GM21576 (cell line): ENCODE measurements around the gene TGFBR2.

Experiments used
- ATAC-seq: cut with Tn5 transposase; IDR thresholded peaks from one replicate; pipeline ENCODE4 v1.9.1; 2021; ENCODE audit warnings: mild to moderate bottlenecking, moderate library complexity; ENCODE audit not compliant: unreplicated experiment

TGFBR2 gene

DNA sequence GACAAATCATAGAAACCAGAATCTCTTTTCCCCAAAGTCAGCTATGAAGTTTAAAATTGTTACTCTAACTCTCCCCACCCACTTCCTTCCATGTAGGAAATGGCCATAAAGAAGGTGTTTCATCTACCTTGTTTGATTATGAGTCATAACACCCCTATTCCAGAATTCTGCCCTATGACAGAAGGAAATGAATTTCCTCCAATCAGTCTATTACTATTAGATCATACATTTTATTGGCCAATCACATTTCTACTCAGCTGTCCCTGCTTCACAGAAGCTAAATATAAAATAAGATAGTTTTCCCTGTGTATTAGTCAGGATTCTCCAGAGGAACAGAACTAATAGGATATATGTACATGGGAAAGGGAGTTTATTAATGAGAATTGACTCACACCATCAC is 102.1 kb downstream of the TGFBR2 start:
- no peak for ATAC-seq

DNA sequence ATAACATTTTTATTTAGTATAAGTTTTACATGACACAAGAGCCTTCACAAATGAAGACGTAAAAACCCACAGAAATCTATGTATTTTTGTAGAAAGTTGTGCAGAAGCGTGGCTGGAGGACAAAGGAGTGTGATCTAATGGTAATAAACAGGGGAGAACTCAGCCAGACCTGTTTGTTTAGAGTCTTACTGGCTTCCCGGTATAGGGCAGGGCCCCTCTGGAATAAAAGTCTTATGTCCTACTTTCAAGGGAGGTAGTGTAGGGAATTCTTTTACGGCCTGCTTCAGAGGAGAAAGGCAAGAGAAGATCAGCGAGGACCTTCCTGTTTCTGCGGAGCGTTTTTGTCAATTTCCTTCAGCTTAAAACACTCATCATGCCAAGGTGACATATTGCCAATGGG is 103.6 kb downstream of the TGFBR2 start:
- no peak for ATAC-seq

DNA sequence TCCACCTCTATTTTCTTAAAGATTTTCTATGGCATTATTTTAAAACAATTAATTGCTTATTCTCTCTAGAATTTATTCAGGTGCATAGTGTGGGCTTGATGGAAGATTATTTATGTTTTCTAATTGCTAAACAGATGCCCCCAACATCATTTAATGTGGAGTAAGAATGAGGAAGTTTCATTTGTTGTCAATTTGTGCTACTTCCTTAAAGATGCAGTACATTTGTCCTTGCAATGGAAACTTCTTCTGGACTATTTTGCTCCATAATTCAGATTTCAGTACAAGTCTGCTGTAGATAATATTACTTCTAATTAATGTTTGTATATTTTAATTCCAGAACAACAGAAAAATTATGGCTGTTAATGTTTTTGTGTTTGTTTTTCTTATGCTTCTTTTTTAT is 104.8 kb downstream of the TGFBR2 start:
- no peak for ATAC-seq

- no peak for ATAC-seq
Measured at GRCh38 chr3:30711867-30712266, 105.5 kb downstream of the TGFBR2 start.

DNA sequence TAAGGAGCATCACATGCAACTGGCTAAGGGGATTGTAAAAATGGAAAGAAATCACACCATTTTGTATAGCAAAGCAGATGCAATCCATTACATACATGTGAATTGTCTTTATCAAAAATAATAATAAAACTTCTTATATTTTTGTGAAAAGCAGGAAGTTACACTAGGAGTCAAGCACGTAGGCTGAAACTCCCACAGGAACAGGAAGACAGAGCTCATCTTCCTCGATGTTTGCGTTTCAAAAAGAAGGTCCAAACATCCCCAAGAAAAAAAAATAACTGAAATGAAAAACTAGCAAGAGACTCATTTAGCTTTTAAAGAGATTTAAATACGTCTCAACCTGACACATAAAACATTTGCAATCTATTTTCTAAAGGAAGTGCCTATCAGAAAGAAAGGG is 106.6 kb downstream of the TGFBR2 start:
- no peak for ATAC-seq

DNA sequence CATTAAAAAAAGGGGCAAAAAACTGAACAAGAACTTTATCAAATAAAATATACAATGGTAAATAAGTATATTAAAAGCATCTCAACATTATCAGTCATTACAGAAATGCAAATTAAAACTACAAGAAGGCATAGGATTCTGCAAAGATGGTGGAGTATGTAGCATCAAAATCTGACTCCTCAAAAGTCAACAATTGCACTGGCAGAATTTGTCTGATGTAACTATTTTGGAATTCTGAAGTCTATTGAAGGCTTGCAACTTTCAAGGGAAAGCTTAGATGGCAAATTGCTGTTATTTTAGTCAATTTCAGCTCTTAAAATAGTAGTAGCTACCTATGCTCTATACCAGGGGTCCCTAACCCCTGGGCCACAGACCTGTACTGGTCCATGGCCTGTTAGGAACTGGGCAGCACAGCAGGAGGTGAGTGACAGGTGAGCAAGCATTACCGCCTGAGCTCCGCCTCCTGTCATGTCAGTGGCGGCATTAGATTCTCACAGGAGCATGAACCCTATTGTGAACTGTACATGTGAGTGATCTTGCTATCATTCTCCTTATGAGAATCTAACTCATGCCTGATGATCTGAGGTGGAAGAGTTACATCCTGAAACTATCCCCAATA is 107.6 kb downstream of the TGFBR2 start:
- no peak for ATAC-seq

DNA sequence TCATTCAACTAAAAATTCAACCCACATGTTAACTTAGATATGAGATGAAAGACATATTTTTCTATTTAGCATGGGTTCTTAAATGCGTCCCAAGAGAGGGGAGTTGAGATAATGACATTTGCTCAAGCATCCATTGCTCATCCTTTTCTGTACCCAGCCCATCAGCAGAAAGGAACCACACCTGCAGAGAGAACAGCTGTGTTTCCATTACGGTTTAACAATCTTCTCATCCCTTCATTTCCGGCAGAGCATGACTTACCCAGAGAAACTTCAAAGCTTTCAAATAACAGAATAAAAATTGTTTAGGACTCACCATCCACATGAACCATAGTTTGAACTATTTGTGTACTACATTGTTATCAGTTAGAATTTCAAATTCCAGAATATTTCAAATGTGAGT is 113.1 kb downstream of the TGFBR2 start:
- ATAC-seq, result no peak

- no peak for ATAC-seq
Measured at GRCh38 chr3:30720586-30721313, 114.3 kb downstream of the TGFBR2 start.

- ATAC-seq, result no peak
Measured at GRCh38 chr3:30721314-30721634, 114.9 kb downstream of the TGFBR2 start.

GRCh38 chr3:30723211-30723610 is 116.8 kb downstream of the TGFBR2 start:
- ATAC-seq, result no peak

DNA sequence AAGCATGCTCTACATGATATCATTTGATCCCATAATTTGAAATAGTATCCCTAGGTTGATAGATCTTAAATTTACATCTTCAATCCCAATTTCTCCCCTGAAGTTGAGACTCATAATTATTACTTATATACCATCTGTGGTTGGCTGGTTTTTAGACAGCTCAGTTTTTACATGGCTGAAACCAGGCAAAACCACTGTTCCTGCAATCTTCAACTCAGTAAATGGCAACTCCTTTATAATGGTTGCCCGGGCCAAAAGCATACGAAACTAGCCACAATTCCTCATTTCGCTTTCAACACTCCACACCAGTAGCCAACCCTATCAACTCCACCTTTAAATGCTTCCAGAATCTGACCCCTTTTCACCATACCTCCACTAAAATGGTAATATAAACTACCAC is 118.5 kb downstream of the TGFBR2 start:
- no peak for ATAC-seq

- no peak for ATAC-seq
Measured at GRCh38 chr3:30728143-30728542, 121.7 kb downstream of the TGFBR2 start.

GRCh38 chr3:30729512-30729911 is 123.1 kb downstream of the TGFBR2 start:
- ATAC-seq, result no peak

DNA sequence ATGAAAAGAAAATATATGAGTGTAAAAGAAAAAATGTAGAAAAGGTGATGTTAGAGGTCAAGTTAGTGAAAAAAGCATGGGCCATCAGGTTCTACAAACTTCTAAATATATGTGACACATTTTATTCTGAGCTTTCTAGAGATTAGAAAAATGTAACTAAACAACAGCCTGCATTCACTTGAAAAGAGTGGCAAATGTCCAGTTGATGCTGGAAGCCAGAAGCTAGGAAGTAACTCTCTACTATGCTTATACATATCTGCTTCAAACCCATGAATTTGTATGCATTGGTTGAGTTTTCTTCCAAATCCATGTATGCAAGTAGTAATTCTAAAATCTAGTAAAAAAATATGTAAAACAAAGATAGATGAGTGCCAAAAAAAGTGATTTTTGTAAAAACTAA is 123.5 kb downstream of the TGFBR2 start:
- no peak for ATAC-seq

DNA sequence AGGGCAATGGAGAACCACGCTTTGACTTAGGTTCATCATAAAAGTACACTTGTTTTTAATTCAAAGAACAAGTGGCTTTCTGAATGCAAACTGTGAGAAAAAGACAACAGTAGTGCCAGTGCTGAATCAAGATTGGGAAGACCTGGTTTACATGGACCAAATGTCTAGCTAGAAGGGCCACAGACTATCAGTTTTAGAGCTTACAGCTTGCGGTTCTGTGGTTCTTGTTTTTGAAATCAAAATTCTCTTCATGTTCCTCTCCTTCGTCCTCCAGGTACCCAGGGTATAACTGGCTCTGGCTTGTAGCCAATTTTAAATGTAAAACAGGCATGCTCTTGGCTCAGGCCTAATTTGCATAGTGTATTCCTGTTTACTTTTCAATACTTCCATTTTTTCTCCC is 124.6 kb downstream of the TGFBR2 start:
- ATAC-seq, result no peak

DNA sequence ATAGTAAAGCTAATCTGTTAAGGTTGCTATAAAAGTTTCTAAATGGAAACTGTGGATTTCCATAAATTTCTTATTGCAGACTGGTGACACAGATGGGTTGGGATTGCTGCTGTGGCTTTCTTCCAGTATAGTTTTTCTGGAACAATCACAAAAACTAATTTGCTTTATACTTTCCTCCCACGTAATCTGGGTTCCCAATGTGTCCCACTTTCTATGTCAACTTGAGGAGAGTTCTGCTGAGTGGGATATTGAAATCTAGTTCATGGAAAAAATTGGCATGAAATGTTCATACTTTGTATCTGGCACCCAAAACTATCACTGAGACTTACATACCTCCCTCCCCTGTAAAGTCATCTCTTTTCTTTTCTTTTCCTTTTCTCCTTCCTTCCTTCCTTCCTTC is 126.8 kb downstream of the TGFBR2 start:
- ATAC-seq, result no peak

- ATAC-seq, result no peak
Measured at GRCh38 chr3:30733696-30734095, 127.3 kb downstream of the TGFBR2 start.

- no peak for ATAC-seq
Measured at GRCh38 chr3:30737743-30738499, 131.5 kb downstream of the TGFBR2 start.

- no peak for ATAC-seq
Measured at GRCh38 chr3:30738605-30739004, 132.2 kb downstream of the TGFBR2 start.

GRCh38 chr3:30741889-30742288 is 135.5 kb downstream of the TGFBR2 start:
- ATAC-seq, result no peak

- ATAC-seq, result no peak
Measured at GRCh38 chr3:30742796-30743619, 136.6 kb downstream of the TGFBR2 start.
